GM21723 (cell line): ENCODE data around the gene TNP2.

Experiments
- ATAC-seq: cut with Tn5 transposase; IDR thresholded peaks from one replicate; pipeline ENCODE4 v1.9.1; 2021; ENCODE audit warnings: mild to moderate bottlenecking, moderate library complexity; ENCODE audit not compliant: unreplicated experiment

TNP2 gene

DNA sequence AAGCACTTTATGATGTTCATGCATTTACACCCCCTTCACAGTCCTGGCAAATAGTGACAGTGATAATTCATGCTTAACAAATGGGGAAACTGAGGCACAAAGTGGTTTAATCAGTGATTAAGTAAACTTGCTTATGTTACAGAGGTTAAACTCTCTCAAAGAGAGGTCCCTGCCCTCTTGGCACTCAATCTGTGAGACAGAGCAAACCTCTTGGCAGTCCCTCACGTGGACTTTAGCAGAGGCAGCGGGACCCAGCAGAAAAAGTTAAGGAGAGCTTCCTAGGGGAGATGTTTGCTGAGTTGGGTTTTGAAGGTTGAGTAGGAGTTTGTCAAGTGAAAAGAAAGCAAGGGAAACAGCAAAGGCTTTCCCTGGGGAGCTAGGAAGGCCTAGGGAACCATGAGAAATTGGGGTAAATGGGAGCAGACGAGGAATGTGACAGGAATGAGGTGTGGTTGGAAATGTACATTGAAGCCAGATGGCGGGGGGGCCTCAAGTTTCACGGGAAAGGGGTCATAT lies 23.8 kb downstream of the TNP2 start:
- ATAC-seq = no peak

DNA sequence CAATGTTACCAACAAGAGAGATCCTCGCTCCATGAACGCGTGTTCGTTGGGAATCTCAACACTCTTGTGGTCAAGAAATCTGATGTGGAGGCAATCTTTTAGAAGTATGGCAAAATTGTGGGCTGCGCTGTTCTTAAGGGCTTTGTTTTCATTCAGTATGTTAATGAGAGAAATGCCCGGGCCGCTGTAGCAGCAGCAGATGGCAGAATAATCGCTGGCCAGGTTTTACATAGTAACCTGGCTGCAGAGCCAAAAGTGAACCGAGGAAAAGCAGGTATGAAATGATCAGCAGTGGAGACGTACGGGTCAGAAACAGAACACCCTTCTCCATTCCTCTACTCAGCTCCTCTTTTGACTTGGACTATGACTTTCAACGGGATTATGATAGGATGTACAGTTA lies 26.5 kb downstream of the TNP2 start:
- ATAC-seq = no peak

DNA sequence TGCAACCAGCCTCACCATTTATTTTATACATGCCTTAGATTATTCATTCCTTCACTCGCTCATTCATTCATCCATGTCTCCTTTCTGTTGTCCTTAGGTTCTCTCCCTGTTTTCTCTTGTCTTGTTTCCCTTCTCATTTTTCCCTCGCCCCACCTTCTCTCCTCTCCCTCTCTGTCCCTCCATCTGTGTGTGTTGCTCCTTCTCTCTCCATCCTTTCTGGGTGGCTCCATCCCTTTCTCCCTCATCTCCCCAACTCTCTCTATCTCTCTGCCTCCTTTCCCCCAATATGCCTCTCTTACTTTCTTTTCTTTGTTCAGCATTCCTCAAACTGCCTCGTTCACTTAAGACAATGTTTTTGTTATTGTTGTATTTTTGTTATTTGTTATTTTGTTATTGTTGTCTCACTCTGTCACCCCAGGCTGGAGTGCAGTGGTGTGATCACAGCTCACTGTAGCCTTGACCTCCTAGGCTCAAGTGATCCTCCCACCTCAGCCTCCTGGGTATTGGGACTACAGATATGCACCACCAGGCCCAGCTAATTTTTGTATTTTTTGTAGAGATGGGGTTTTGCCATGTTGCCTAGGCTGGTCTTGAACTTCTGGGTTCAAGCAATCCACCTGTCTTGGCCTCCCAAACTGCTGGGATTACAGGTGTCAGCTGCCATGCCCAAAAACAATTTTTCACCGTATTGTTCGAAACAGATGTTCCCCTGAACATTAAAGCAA lies 27.5 kb downstream of the TNP2 start:
- no peak for ATAC-seq

DNA sequence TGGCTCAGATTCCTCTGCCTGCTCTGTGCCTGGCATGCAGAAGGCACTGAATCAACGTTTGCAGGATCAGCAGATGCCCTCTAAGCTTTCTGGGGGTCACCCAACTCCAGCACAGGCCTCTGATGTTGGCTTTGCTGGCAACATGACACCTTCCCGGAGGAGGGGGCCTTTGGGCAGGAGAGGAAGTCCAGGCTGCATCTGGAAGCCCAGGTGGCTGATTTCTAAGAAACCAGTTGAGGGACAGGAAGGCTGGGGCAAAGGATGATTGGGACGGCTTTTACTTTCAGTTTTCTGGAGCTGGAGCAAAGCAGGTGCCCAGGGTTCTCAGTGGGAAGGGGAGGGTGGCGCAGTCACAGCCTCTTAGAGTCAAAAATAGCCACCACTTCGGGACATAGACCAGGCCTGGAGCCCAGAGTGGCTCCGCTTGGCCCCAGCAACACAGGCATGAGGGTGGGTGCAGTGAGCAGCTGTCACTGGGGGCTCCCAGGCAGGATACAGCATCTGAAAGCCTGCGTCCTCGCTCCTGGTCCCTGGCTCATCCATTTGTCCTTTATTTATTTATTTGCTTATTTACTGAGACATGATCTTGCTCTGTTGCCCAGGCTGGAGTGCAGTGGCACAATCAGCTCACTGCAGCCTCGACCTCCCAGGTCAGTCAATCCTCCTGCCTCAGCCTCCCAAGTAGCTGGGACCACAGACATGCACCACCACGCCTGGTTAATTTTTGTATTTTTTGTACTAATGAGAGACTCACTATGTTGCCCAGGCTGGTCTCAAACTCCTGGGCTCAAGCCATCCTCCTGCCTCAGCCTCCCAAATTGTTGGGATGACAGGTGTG lies 28.3 kb downstream of the TNP2 start:
- ATAC-seq = no peak

DNA sequence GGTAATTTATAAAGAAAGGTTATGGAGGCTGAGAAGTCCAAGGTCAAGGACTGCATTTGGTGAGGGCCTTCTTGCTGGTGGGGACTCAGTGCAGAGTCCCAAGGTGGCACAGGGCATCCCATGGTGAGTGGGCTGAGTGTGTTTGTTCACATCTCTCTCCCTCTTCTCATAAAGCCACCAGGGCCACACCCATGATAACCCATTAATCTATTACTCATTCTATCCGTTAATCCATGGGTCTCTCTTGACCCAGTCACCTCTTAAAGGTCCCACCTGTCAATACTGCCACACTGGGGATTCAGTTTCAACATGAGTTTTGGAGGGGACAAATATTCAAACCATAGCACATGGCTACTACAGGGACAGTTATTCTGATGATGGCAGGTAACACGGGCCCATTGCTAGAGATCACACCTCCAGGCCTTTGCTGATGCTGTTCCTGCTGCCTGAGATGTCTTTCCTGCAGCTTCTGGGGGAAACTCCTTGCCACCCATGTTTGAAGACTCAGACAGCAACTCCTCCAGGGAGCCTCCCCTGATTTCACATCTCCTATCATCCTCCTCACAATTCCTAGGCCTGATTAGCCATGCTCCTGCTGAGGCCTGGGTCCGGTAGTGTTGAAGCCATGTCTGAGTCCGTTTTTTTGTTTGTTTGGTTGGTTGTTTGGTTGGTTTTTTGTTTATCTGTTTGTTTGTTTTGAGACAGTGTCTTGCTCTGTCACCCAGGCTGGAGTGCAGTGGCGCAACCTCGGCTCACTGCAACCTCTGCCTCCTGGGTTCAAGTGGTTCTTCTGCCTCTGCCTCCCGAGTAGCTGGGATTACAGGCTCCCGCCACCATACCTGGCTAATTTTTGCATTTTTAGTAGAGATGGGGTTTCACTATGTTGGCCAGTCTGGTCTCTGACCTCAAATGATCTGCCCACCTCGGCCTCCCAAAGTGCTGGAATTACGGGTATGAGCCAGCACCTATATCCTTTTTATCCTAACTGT lies 29.2 kb downstream of the TNP2 start:
- no peak for ATAC-seq

GRCh38 chr16:11238272-11239202 lies 30.6 kb downstream of the TNP2 start:
- no peak for ATAC-seq

DNA sequence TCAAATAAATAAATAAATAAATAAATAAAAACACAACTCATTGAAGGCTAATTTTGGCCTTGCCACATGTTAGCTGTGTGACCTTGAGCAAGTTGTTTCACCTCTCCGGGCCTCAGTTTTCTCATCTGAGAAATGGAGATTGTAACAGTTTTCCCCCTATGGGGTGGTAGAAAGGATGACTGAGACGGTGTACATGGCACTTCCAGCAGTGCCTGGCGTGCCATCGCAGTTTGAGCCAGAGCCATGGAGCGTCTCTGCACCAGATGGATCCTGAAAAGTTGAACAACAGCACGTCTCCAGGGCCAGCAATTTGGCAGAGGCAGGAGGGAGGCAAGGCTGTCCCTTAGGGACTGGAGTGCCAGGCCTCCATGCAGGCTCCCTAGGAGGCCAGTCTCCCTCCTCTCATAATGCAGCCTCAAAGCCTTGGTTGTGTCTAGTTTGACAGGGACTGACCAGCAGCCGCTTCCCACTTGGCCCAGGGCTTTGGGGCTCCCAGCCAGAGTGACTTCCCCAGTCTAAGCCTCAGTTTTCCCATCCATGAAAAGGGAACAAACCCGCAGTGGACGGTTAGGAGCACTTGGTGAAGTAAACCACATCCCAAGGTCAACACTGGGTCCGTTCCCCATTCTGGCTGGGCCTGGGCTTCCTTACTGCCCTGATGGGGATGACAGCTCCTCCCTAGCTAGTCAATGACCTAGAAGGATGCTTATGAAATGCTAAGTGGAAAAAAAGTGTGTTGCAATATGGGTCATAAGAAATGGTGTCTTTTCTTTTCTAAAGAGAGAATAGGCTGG lies 32.5 kb downstream of the TNP2 start:
- no peak for ATAC-seq

DNA sequence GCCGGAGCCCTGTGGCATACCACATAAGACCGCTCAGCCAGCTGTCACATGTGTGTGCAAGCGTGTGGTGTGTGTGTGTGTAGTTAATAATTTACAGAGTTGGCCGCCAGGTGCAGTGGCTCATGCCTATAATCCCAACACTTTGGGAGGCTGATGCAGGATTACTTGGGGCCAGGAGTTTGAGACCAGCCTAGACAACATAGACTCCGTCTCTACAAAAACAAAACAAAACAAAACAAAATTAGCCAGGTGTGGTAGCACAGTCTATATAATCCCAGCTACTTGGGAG lies 33.5 kb downstream of the TNP2 start:
- no peak for ATAC-seq

DNA sequence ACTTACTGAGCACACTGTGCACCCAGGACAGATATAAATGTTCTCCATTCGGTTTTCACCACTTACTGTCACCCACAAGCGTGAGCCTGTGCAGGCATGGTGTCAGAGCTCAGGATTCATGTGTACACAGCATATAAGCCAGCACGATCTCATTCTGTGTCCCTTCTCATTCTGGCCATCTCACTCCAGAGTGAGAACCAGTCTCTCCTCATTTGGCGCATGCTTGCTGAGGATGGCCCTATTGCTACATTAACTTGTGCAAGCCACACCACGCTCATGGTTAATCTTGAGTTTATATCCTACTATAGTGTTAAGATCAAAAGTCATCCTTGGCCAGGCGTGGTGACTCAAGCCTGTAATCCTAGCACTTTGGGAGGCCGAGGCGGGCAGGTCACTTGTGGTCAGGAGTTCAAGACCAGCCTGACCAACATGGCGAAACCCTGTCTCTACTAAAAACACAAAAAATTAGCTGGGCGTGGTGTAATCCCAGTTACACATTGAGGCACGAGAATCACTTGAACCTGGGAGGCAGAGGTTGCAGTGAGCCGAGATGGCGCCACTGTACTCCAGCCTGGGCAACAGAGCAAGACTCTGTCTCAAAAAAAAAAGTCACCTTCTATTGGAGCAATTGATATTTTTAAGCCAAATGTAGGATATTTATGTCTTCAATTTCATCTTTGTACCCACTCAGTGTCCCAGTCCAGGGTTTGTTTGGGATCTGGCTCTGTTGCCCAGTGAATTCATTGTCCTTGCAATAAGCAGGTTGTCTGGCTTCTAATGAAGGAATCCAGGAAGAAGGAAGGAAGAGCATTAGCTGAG lies 34.0 kb downstream of the TNP2 start:
- no peak for ATAC-seq

- ATAC-seq = no peak
Measured at GRCh38 chr16:11233727-11234376, 35.3 kb downstream of the TNP2 start.

DNA sequence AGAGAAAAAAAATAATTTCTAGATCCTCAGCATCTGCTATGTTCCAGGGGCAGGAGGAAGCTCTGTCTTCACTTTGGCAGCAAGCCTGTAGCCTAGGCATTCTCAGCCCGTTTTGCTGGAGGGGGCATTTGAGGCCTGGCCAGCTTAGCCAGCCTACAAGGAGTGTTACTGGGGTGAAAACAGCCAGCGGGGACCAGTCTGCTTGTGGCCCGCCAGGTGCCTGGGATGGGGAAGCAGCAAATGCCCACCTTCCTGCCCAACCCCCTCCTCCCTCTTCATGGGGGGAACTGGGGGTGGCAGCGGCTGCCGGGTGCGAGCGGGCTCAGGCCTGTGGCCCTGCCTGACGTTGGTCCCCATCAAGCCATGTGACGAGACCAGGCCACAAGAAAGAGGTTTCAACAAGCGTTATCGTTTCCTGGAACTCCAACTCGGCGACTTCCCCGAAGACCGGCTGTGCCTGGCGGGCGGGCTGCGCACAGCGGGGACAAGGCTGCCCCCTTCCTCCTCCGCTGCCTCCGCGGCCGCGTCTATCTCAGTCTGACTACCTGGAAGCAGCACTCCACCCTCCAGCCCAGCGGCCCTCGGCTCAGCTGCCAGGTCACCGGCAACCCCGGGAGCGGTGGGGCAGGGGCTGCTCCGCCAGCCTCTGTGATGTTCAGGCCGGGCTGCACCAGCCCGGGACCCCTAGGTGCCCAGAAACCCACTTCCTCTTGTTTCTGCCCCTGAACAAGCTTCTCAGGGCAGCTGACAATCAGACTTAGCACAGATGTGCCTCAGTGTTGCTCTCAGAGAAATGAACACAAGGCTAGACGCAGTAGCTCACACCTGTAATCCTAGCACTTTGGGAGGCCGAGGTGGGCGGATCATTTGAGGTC lies 36.0 kb downstream of the TNP2 start:
- ATAC-seq = peak; percentile 76

DNA sequence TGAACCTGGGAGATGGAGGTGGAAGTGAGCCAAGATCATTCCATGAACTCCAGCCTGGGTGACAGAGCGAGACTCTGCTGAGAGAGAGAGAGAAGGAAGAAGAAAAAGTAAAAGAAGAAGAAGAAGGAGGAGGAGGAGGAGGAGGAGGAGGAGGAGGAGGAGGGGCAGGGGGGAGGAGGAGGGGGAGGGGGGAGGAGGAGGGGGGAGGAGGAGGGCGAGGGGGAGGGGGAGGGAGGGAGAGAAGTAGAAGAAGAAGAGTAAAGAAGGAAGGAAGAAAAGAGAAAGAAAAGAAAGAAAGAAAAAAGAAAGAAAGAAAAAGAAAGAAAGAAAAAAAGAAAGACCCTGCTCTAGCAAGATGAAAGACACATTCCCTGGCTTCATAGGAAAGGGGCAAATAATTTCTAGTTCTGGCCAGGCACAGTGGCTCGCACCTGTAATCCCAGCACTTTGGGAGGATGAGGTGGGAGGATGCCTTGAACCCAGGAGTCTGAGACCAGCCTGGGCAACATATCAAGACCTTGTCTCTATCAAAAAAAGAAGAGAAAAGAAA lies 36.7 kb downstream of the TNP2 start:
- ATAC-seq = no peak

DNA sequence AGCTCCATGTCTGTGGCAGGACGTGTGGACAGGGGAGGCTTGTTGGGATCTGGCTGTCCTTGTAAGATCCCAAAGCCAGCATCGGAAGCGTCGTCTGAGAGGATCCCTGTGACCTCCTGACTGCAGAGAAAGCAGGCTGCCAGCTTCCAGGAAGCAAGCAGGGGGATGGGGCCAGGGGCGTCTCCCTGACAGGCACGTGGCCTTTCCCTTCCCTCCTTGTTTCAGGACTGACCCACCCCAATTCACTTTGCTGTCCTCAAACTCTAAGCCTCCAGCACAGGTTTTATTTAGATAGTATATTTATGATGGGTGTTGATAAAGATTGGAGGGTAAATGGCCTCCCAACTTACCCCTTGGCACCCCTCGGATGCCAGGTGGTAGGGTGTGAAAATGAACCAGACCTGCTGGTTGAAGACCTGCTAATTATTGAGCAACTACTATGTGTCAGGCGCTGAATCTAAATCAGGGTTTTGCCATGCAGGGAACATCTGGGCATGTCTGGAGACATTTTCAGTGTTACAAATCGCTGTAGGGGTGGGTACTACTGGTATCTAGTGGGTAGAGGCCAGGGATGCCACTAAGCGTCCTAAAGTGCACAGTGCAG lies 37.7 kb downstream of the TNP2 start:
- ATAC-seq = no peak

DNA sequence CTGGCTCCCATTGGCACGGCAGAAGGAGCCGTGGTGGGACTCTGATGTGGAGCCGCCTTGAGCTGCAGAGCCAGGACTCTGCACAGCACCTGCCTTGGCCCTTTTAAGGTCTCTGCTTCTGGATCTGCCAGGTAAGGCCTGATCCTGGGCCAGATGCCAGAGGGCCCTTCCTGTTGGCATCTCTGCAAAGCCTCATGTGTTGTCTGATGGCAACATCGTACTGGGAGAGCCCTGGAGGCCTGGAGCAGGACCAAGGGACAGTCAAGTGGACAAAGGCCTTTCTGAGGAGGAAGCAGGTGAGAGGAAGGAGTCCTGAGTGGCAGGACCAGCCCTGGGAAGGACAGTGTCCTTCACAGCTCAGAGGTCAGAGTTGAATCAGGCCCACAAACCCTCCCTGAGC lies 39.2 kb downstream of the TNP2 start:
- no peak for ATAC-seq

- no peak for ATAC-seq
Measured at GRCh38 chr16:11229432-11229831, 39.7 kb downstream of the TNP2 start.
